ENCODE results near the gene ANKDD1B.

Gene ANKDD1B

GRCh38 chr5:75711151-75711550 lies 99.9 kb downstream of the ANKDD1B start:
- no peak for DNase-seq

GRCh38 chr5:75712091-75712490 lies 100.8 kb downstream of the ANKDD1B start:
- no peak for DNase-seq

GRCh38 chr5:75716715-75717081 lies 105.4 kb downstream of the ANKDD1B start:
- no peak for DNase-seq

GRCh38 chr5:75717082-75717922 lies 106.0 kb downstream of the ANKDD1B start, which contains the start of gene POC5:
Gene POC5 (minus strand): TSS chr5:75717437. CDS start chr5:75712937, 4,500 bp downstream.
- peak; percentile 98 for DNase-seq

GRCh38 chr5:75720882-75721281 lies 109.6 kb downstream of the ANKDD1B start:
- no peak for DNase-seq

Data from suppressor macrophage treated with lipopolysaccharide for 4 hours (primary cell).